ENCODE data around the gene HABP2. TPM values are rescaled to one million over a fixed set of nuclear protein-coding genes. Genes with fewer than 3 reads are reported as not detected.

The HABP2 gene
- total RNA-seq, 1 experiment from 2014 or later: 0.09 TPM

- Mint-ChIP-seq H3K27ac (no peak overlapping the region), H3K9me3 (peaks cover 3% of the 10 kb centered on the region), H3K4me3 (no peak overlapping the region), H3K36me3 (no peaks in the 10 kb centered on the region), H3K27me3 (ENCODE audit: low read depth) (no peaks in the 10 kb centered on the region; the same call in 1 of the 2 replicates), H3K4me1 (peaks cover 7% of the 10 kb centered on the region; the same call in 1 of the 2 replicates)
- TF ChIP-seq, protein P1, sequence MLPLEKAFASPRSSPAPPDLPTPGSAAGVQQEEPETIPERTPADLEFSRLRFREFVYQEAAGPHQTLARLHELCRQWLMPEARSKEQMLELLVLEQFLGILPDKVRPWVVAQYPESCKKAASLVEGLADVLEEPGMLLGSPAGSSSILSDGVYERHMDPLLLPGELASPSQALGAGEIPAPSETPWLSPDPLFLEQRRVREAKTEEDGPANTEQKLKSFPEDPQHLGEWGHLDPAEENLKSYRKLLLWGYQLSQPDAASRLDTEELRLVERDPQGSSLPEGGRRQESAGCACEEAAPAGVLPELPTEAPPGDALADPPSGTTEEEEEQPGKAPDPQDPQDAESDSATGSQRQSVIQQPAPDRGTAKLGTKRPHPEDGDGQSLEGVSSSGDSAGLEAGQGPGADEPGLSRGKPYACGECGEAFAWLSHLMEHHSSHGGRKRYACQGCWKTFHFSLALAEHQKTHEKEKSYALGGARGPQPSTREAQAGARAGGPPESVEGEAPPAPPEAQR (CRISPR knock-in tag; IDR thresholded peaks at IDR 0.05): no peak
- TF ChIP-seq RELA (CRISPR knock-in tag; IDR thresholded peaks at IDR 0.05; ENCODE audit: borderline replicate concordance) (no peak), ZNF219 (CRISPR knock-in tag; IDR thresholded peaks at IDR 0.05; ENCODE audit: borderline replicate concordance) (no peak), PRDM15 (CRISPR knock-in tag; IDR thresholded peaks at IDR 0.05) (no peak), OVOL2 (CRISPR knock-in tag; IDR thresholded peaks at IDR 0.05; ENCODE audit: borderline replicate concordance) (no peak), NFYB (CRISPR knock-in tag; conservative IDR thresholded peaks at IDR 0.05; ENCODE audit: low read depth) (no peak), SMAD4 (CRISPR knock-in tag; IDR thresholded peaks at IDR 0.05) (no peak), NFE2L1 (CRISPR knock-in tag; IDR thresholded peaks at IDR 0.05) (no peak), GTF2I (CRISPR knock-in tag; conservative IDR thresholded peaks at IDR 0.05) (no peak), ZNF416 (CRISPR knock-in tag; IDR thresholded peaks at IDR 0.05) (no peak)
- TF ChIP-seq, protein P2, sequence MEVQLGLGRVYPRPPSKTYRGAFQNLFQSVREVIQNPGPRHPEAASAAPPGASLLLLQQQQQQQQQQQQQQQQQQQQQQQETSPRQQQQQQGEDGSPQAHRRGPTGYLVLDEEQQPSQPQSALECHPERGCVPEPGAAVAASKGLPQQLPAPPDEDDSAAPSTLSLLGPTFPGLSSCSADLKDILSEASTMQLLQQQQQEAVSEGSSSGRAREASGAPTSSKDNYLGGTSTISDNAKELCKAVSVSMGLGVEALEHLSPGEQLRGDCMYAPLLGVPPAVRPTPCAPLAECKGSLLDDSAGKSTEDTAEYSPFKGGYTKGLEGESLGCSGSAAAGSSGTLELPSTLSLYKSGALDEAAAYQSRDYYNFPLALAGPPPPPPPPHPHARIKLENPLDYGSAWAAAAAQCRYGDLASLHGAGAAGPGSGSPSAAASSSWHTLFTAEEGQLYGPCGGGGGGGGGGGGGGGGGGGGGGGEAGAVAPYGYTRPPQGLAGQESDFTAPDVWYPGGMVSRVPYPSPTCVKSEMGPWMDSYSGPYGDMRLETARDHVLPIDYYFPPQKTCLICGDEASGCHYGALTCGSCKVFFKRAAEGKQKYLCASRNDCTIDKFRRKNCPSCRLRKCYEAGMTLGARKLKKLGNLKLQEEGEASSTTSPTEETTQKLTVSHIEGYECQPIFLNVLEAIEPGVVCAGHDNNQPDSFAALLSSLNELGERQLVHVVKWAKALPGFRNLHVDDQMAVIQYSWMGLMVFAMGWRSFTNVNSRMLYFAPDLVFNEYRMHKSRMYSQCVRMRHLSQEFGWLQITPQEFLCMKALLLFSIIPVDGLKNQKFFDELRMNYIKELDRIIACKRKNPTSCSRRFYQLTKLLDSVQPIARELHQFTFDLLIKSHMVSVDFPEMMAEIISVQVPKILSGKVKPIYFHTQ (CRISPR knock-in tag; IDR thresholded peaks at IDR 0.05): no peak
- TF ChIP-seq, protein P3, sequence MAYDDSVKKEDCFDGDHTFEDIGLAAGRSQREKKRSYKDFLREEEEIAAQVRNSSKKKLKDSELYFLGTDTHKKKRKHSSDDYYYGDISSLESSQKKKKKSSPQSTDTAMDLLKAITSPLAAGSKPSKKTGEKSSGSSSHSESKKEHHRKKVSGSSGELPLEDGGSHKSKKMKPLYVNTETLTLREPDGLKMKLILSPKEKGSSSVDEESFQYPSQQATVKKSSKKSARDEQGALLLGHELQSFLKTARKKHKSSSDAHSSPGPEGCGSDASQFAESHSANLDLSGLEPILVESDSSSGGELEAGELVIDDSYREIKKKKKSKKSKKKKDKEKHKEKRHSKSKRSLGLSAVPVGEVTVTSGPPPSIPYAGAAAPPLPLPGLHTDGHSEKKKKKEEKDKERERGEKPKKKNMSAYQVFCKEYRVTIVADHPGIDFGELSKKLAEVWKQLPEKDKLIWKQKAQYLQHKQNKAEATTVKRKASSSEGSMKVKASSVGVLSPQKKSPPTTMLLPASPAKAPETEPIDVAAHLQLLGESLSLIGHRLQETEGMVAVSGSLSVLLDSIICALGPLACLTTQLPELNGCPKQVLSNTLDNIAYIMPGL (CRISPR knock-in tag; IDR thresholded peaks at IDR 0.05): no peak
- TF ChIP-seq, protein P4, sequence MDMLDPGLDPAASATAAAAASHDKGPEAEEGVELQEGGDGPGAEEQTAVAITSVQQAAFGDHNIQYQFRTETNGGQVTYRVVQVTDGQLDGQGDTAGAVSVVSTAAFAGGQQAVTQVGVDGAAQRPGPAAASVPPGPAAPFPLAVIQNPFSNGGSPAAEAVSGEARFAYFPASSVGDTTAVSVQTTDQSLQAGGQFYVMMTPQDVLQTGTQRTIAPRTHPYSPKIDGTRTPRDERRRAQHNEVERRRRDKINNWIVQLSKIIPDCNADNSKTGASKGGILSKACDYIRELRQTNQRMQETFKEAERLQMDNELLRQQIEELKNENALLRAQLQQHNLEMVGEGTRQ (CRISPR knock-in tag; IDR thresholded peaks at IDR 0.05): no peak
- TF ChIP-seq, protein P5, sequence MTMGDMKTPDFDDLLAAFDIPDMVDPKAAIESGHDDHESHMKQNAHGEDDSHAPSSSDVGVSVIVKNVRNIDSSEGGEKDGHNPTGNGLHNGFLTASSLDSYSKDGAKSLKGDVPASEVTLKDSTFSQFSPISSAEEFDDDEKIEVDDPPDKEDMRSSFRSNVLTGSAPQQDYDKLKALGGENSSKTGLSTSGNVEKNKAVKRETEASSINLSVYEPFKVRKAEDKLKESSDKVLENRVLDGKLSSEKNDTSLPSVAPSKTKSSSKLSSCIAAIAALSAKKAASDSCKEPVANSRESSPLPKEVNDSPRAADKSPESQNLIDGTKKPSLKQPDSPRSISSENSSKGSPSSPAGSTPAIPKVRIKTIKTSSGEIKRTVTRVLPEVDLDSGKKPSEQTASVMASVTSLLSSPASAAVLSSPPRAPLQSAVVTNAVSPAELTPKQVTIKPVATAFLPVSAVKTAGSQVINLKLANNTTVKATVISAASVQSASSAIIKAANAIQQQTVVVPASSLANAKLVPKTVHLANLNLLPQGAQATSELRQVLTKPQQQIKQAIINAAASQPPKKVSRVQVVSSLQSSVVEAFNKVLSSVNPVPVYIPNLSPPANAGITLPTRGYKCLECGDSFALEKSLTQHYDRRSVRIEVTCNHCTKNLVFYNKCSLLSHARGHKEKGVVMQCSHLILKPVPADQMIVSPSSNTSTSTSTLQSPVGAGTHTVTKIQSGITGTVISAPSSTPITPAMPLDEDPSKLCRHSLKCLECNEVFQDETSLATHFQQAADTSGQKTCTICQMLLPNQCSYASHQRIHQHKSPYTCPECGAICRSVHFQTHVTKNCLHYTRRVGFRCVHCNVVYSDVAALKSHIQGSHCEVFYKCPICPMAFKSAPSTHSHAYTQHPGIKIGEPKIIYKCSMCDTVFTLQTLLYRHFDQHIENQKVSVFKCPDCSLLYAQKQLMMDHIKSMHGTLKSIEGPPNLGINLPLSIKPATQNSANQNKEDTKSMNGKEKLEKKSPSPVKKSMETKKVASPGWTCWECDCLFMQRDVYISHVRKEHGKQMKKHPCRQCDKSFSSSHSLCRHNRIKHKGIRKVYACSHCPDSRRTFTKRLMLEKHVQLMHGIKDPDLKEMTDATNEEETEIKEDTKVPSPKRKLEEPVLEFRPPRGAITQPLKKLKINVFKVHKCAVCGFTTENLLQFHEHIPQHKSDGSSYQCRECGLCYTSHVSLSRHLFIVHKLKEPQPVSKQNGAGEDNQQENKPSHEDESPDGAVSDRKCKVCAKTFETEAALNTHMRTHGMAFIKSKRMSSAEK (CRISPR knock-in tag; IDR thresholded peaks at IDR 0.05; ENCODE audit: borderline replicate concordance): no peak
- TF ChIP-seq, protein P6, sequence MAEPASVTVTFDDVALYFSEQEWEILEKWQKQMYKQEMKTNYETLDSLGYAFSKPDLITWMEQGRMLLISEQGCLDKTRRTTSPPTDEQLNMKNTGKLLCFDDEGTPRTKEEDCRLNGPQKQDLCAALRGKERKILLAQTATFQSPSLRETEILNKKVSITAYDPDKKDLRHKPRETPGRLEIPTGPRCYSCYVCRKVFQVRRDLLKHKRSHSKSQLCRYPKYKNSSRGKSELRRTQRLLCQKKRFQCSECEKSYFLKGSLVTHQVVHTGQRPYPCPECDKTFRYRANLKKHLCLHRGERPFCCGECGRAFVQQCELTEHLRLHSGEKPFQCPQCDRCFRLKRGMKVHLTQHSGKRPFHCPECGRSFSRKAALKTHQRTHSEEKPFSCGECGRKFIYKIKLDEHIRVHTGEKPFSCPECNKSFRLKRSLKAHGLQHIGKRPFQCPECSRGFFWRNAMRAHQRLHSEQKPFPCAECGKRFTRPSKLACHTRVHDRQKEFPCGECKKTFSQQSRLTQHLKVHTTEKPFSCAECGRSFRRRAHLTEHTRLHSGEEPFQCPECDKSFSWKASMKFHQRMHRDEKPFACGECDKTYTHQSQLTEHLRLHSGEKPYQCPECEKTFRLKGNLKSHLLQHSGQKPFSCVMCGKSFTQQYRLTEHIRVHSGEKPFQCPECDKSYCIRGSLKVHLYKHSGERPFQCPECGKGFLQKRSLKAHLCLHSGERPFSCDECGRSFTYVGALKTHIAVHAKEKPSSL (CRISPR knock-in tag; conservative IDR thresholded peaks at IDR 0.05): no peak
- TF ChIP-seq, protein P7, sequence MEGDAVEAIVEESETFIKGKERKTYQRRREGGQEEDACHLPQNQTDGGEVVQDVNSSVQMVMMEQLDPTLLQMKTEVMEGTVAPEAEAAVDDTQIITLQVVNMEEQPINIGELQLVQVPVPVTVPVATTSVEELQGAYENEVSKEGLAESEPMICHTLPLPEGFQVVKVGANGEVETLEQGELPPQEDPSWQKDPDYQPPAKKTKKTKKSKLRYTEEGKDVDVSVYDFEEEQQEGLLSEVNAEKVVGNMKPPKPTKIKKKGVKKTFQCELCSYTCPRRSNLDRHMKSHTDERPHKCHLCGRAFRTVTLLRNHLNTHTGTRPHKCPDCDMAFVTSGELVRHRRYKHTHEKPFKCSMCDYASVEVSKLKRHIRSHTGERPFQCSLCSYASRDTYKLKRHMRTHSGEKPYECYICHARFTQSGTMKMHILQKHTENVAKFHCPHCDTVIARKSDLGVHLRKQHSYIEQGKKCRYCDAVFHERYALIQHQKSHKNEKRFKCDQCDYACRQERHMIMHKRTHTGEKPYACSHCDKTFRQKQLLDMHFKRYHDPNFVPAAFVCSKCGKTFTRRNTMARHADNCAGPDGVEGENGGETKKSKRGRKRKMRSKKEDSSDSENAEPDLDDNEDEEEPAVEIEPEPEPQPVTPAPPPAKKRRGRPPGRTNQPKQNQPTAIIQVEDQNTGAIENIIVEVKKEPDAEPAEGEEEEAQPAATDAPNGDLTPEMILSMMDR (IDR thresholded peaks at IDR 0.05): no peak
- ChIA-PET POLR2A (no interaction called here), CTCF (interaction anchor here (0.6 to 2.5 kb wide), 7 partner anchors 10 to 960 kb away, joined by 3 to 18 read pairs (median 4); no protein-coding TSS in a partner anchor)
- ATAC-seq (no peak), DNase-seq (ENCODE audit: low spot score) (no peak)
Measured at GRCh38 chr10:113520261-113520660, 32.6 kb upstream of the HABP2 start.

Measured in WTC11 (cell line).